Stimulated activated CD4-positive, alpha-beta T cell treated with anti-CD3 and anti-CD28 coated beads, Interleukin-2, amount 100 ng/mL, for 4 hours (primary cell): ENCODE data around the gene LENEP.

ENCODE experiments used
- DNase-seq: peaks from one replicate; pipeline ENCODE4 v3.0.0-alpha.2; 2020; ENCODE audit warnings: low read depth

The LENEP gene

GRCh38 chr1:155030243-155030795 is 36.9 kb downstream of the LENEP start:
- no peak for DNase-seq

GRCh38 chr1:155030899-155031298 is 37.5 kb downstream of the LENEP start:
- no peak for DNase-seq

- DNase-seq: no peak
These were observed 39.5 kb downstream of the LENEP start for GRCh38 chr1:155032886-155033285.

- DNase-seq: no peak
These were observed 40.1 kb downstream of the LENEP start, which contains the start of the genes DCST1 and DCST2 for GRCh38 chr1:155033524-155033923. TSS of gene DCST1 (plus strand) at chr1:155033824. CDS start at chr1:155034037, 213 bp downstream. TSS of gene DCST2 (minus strand) at chr1:155033781. CDS start at chr1:155033701, 80 bp downstream.

- no peak for DNase-seq
These were observed 41.2 kb downstream of the LENEP start for GRCh38 chr1:155034318-155035208.

- DNase-seq: no peak
These were observed 42.5 kb downstream of the LENEP start for GRCh38 chr1:155035936-155036335.

- no peak for DNase-seq
These were observed 43.7 kb downstream of the LENEP start for GRCh38 chr1:155037043-155037442.

GRCh38 chr1:155037851-155038441 is 44.6 kb downstream of the LENEP start:
- no peak for DNase-seq

- DNase-seq: no peak
These were observed 45.4 kb downstream of the LENEP start for GRCh38 chr1:155038602-155039307.

GRCh38 chr1:155039308-155039669 is 45.9 kb downstream of the LENEP start:
- no peak for DNase-seq

GRCh38 chr1:155040358-155041093 is 47.1 kb downstream of the LENEP start:
- DNase-seq: no peak

GRCh38 chr1:155042789-155043188 is 49.4 kb downstream of the LENEP start:
- no peak for DNase-seq

GRCh38 chr1:155043301-155043702 is 49.9 kb downstream of the LENEP start:
- DNase-seq: no peak

- DNase-seq: no peak
These were observed 50.4 kb downstream of the LENEP start for GRCh38 chr1:155043793-155044192.
